Ovary (tissue), 3 donors: ENCODE results near the gene HOXD9.

Source experiments
- EP300 ChIP-seq: sonication (generic); formaldehyde crosslinking; IDR thresholded peaks from one replicate; pipeline ENCODE4 v1.6.1; 2017; ENCODE audit warnings: antibody characterized with exemption
- POLR2A ChIP-seq: fragments of 450-650 bp; IDR thresholded peaks from one replicate; pipeline ENCODE4 v1.6.1; 2017; ENCODE audit warnings: antibody characterized with exemption, mild to moderate bottlenecking, moderate library complexity
- TF ChIP-seq, protein P1 (sequence below), 3 donors: fragments of 450-650 bp in 2 of 3; fragments of 200-600 bp in 1 of 3; IDR thresholded peaks; one replicate each; pipeline versions ENCODE4 v1.5.1 to v1.8.0; 2016 to 2022; ENCODE audit warnings: antibody characterized with exemption in 3 of 3, mild to moderate bottlenecking in 1 of 3
- donor health status: DM: no; HTN: no; CAD: no.

DNA sequence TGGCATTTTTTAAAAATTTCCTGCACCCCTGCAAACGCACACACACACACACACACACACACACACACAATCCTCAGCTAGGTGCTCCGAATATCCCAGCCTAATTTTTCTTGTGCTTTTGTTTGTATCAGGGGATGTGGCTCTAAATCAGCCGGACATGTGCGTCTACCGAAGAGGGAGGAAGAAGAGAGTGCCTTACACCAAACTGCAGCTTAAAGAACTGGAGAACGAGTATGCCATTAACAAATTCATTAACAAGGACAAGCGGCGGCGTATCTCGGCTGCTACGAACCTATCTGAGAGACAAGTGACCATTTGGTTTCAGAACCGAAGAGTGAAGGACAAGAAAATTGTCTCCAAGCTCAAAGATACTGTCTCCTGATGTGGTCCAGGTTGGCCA, 28.2 kb upstream of the HOXD9 start:
- TF ChIP-seq, protein P1, sequence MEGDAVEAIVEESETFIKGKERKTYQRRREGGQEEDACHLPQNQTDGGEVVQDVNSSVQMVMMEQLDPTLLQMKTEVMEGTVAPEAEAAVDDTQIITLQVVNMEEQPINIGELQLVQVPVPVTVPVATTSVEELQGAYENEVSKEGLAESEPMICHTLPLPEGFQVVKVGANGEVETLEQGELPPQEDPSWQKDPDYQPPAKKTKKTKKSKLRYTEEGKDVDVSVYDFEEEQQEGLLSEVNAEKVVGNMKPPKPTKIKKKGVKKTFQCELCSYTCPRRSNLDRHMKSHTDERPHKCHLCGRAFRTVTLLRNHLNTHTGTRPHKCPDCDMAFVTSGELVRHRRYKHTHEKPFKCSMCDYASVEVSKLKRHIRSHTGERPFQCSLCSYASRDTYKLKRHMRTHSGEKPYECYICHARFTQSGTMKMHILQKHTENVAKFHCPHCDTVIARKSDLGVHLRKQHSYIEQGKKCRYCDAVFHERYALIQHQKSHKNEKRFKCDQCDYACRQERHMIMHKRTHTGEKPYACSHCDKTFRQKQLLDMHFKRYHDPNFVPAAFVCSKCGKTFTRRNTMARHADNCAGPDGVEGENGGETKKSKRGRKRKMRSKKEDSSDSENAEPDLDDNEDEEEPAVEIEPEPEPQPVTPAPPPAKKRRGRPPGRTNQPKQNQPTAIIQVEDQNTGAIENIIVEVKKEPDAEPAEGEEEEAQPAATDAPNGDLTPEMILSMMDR (IDR thresholded peaks at IDR 0.05), result no peak
- TF ChIP-seq POLR2A (no peak), EP300 (no peak)
